ENCODE results near the gene C20orf96.
"Not testable (repeated sequence)": the region's sequence is repeated elsewhere in the genome, so short reads cannot be mapped to it uniquely, and the experiment has no call there.

C20orf96 gene

GRCh38 chr20:237489-237888, 53.1 kb downstream of the C20orf96 start:
- DNase-seq (ENCODE audit: low read depth): no peak

- DNase-seq (ENCODE audit: low read depth): no peak
These were observed 54.7 kb downstream of the C20orf96 start for GRCh38 chr20:235891-236290.

- no peak for DNase-seq (ENCODE audit: low read depth)
These were observed 63.0 kb downstream of the C20orf96 start for GRCh38 chr20:227439-228105.

- no peak for DNase-seq (ENCODE audit: low read depth)
These were observed 63.6 kb downstream of the C20orf96 start, which contains the start of gene DEFB129 for GRCh38 chr20:226958-227357. DEFB129 (plus strand) TSS chr20:227258; CDS start chr20:227289, 31 bp downstream.

- not testable (repeated sequence) for DNase-seq (ENCODE audit: low read depth)
These were observed 64.7 kb downstream of the C20orf96 start for GRCh38 chr20:225879-226278.

GRCh38 chr20:221258-221830, 69.2 kb downstream of the C20orf96 start:
- DNase-seq (ENCODE audit: low read depth): no peak
